Astrocyte of the spinal cord (primary cell): ENCODE data around the gene POLR1D.

Experiments used
- DNase-seq: peaks from one replicate; pipeline ENCODE4 v3.0.0; 2011; ENCODE audit warnings: low read depth, low spot score
- H3K4me3 ChIP-seq: 2 replicates; pipeline ENCODE4 v1.5.1; 2011; ENCODE audit warnings: low read depth, mild to moderate bottlenecking, low read length, moderate library complexity
- in situ Hi-C: cut with HindIII; loops from 2 replicates; pipeline ENCODE4 v1.10.0; 2017; ENCODE audit warnings: low sequenced_read_pairs
- TF ChIP-seq, protein P1 (sequence below): IDR thresholded peaks from 2 replicates; pipeline ENCODE4 v1.5.1; 2012; ENCODE audit warnings: low read depth, mild to moderate bottlenecking, low read length, inconsistent platforms

Gene POLR1D

DNA sequence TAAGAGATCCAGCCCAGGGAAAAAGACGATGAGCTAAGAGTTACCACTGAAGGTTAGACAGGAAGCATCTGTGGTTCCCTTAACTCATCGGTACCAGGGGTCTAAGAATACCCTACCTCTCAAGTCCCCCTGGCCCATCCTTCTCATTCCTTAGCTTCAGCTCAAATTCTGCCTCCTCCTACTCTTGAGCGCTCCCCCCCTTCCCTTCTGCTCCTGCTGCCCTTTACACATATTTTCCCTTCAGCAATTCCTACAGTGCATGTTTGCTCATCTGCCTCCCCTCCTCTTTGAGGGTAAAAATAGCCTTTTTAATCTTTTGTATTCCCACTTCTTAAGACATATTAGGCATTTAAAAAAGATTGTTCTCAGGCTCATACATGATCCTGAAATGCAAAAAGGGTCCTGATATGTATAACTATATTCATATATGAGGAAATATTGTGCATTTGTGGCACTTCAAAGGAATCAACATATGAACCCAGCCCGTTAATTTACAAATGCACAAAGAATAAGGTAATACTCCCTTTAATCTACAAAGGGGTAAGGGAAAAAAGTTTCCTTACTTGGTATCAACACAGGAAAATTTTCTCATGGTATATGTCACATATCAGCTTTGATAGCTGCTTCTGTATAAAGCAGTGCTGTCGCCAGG is 34.5 kb upstream of the POLR1D start:
- no peak overlapping the region for H3K4me3 ChIP-seq
- DNase-seq = no peak
- TF ChIP-seq, protein P1, sequence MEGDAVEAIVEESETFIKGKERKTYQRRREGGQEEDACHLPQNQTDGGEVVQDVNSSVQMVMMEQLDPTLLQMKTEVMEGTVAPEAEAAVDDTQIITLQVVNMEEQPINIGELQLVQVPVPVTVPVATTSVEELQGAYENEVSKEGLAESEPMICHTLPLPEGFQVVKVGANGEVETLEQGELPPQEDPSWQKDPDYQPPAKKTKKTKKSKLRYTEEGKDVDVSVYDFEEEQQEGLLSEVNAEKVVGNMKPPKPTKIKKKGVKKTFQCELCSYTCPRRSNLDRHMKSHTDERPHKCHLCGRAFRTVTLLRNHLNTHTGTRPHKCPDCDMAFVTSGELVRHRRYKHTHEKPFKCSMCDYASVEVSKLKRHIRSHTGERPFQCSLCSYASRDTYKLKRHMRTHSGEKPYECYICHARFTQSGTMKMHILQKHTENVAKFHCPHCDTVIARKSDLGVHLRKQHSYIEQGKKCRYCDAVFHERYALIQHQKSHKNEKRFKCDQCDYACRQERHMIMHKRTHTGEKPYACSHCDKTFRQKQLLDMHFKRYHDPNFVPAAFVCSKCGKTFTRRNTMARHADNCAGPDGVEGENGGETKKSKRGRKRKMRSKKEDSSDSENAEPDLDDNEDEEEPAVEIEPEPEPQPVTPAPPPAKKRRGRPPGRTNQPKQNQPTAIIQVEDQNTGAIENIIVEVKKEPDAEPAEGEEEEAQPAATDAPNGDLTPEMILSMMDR = no peak
- in situ Hi-C loops = no loop called here

DNA sequence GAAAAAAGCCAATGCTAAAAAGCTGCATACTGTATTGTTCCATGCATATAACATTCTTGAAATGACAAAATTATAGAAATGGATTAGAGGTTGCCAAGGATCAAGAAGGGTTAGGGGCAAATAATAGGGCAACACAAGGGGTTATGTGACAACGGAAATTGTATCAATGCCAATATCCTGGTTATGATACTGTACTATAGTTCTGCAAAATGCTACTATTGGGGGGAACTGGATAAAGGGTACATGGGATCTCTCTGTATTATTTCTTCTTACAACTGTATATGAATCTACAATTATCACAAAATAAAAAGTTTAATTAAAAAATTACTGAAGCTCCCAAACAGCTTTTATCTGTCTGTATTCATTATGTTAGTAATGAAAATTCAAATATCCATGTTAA is 33.3 kb upstream of the POLR1D start:
- in situ Hi-C loops = no loop called here
- no peak for DNase-seq
- TF ChIP-seq, protein P1 = no peak
- H3K4me3 ChIP-seq = no peak overlapping the region

DNA sequence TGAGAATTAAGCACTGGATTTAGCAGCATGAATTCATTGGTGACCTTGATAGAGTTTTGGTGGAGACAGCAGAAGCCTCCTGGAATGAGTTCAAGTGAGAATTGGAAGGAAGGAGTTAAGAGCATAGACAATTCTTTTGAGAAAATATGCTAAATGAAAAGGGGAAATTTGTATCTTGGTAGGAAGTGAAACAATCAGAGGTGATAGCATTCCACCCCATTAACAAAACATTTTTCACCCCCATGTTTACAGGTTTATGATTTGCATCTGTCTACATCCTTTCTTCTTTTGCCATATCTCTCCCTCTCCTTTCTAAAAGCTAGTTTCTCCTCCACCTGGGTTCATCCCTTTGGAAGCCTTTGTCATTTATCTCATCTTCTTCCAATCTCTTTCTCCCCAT is 28.8 kb upstream of the POLR1D start:
- no peak for DNase-seq
- H3K4me3 ChIP-seq = no peak overlapping the region
- TF ChIP-seq, protein P1 = no peak
- in situ Hi-C loops = no loop called here

DNA sequence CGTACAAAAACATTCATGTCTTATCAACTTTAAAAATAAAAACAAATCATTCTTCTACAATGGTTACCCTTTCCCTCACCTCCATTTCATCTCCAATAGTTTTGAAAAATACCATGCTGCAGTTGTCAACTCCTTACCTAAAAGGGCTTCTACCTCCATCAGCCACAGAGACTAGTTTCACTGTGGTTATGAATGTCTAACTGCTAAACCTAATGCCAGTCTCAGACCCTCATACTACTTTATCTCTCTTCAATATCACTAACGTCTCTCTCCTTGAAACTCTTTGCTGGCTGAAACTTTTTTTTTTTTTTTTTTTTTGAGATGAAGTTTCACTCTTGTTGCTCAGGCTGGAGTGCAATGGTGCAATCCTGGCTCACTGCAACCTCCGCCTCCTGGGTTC is 28.4 kb upstream of the POLR1D start:
- no peak for DNase-seq
- no peak overlapping the region for H3K4me3 ChIP-seq
- TF ChIP-seq, protein P1 = no peak
- in situ Hi-C loops = no loop called here

DNA sequence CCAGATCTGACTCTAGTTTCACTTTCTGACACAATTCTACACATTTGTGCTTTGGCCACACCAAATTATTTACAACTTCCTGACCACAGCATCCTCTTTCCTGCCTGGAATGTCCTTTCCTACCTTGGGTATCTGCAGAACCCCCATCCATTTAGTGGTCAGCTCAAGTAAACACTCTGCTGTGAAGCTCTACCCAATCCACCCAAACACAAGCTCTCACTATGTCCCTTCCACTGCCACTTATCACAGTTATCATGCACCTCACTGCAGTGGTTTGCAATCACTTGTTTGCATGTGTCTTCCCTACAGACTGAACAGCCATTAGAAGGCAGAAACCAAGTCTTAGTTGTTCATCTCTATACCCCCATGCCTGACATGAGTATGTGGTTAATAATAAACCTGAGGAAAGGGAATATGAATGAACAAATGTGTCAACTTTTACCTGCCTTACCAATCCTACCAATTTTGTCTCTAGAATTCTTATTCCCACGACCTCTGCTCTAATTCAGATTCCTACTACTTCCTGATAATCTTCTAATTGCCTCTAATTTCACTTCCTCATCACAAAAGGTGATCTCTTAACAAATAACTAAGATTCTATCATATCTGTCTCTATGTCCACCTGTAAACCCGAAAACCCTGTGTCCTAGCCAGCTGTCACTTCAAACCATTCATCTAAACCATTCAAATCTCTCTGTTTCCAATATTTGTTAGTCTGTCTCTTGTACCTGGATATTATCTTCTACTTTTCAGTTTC is 26.5 kb upstream of the POLR1D start:
- H3K4me3 ChIP-seq = no peak overlapping the region
- TF ChIP-seq, protein P1 = no peak
- no peak for DNase-seq
- in situ Hi-C loops = no loop called here

DNA sequence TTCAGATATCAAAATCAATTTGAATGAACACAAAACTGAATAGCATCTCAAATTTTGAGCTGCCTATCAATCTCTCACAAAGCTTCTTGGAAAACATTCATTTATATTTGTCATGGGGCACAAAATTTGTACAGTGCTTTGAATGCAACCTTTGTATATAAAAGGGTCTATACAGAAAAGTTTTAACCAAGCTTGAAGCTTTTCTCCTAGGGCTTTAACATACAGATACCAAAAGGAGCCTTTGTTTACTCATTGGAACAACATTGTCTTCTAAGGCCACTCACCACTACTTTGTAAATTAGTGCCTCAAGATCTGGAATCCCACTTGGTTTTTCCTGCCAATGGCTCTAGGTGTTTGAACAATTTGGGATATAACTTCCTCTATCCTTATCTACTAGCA is 22.6 kb upstream of the POLR1D start:
- TF ChIP-seq, protein P1 = no peak
- H3K4me3 ChIP-seq = no peak overlapping the region
- DNase-seq = no peak
- in situ Hi-C loops = no loop called here
